Liver (tissue), 3 donors: ENCODE results near the gene CACNA1S.

Source experiments
- CTCF ChIP-seq: fragments of 150-350 bp; IDR thresholded peaks from 2 replicates; pipeline ENCODE4 v1.5.1; 2017; ENCODE audit warnings: improper control_type of control experiment, low read depth, low read length; ENCODE audit not compliant: missing input control
- MAX ChIP-seq: IDR thresholded peaks from 2 replicates; pipeline ENCODE4 v1.6.1; 2016; ENCODE audit warnings: antibody characterized with exemption
- SP1 ChIP-seq: IDR thresholded peaks from 2 replicates; pipeline ENCODE4 v1.6.1; 2018; ENCODE audit warnings: antibody characterized with exemption, mild to moderate bottlenecking
- TAF1 ChIP-seq: conservative IDR thresholded peaks from 2 replicates; pipeline ENCODE4 v1.6.1; 2016; ENCODE audit warnings: antibody characterized with exemption, mild to moderate bottlenecking
- donor health status: healthy.
- donor health status: healthy.

DNA sequence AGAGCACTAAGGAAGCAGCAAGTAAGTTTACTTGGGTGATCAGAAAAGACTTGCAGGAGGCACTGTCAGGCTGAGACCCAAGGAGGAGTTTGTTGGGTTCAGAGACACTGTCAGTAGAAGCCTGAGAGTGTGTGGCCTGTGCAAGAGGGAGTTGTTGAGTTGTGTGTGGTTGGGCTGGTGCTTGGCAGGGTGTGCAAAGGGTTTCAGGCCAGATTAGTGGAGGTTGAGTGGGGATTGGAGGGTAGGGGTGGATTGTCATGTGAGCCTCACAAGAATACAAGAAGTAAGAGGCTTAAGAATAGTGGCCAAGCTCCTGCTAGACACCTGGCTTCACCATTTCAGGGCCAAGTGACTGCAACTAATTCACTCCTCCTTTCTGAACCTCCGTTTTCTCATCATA is 79.8 kb downstream of the CACNA1S start:
- no peak for TF ChIP-seq CTCF
- TF ChIP-seq SP1: no peak
- no peak for TF ChIP-seq TAF1
- no peak for TF ChIP-seq MAX
